OCI-LY7 (cell line): Measurements from ENCODE around the gene LCP1. TPM values are rescaled to one million over a fixed set of nuclear protein-coding genes. Genes with fewer than 3 reads are reported as not detected.

ENCODE experiments used
- BruUV-seq: library from RNA; stranded (reverse); fragments of 400-500 nt; replicated peaks from 2 replicates; lab custom pipeline; 2021; lab: Mats Ljungman, UMichigan
- CTCF ChIA-PET: fragments of 300-600 bp; sonication (Branson Sonifier 250); formaldehyde crosslinking; loops from one replicate; lab custom pipeline; 2022; ENCODE audit warnings: antibody characterized with exemption; ENCODE audit not compliant: unreplicated experiment; lab: Charles Lee
- POLR2A ChIA-PET: fragments of 300-600 bp; sonication (Branson Sonifier 250); formaldehyde crosslinking; loops from one replicate; lab custom pipeline; 2022; ENCODE audit warnings: antibody characterized with exemption; lab: Charles Lee
- DNase-seq: peaks from one replicate; pipeline ENCODE4 v3.0.0-alpha.2; 2015; ENCODE audit warnings: low spot score
- H2AFZ ChIP-seq: fragments of 200-600 bp; sonication (generic), shearing (Covaris generic); 2 replicates; pipeline ENCODE4 v1.6.1; 2014; ENCODE audit warnings: mild to moderate bottlenecking, antibody characterized with exemption, low read length, moderate library complexity
- H3K27ac ChIP-seq: fragments of 200-600 bp; sonication (generic); 2 replicates; pipeline ENCODE4 v1.5.1; 2014; ENCODE audit warnings: mixed run types, low read depth, mild to moderate bottlenecking, moderate library complexity, low read length, inconsistent platforms; ENCODE audit not compliant: poor library complexity, severe bottlenecking
- H3K36me3 ChIP-seq: fragments of 200-600 bp; sonication (generic); 2 replicates; pipeline ENCODE4 v1.6.1; 2014; ENCODE audit warnings: mild to moderate bottlenecking, antibody characterized with exemption, low read length, moderate library complexity, mixed read lengths; ENCODE audit not compliant: insufficient read depth
- H3K4me1 ChIP-seq: fragments of 200-600 bp; sonication (generic); 2 replicates; pipeline ENCODE4 v1.5.1; 2014; ENCODE audit warnings: mild to moderate bottlenecking, low read length; ENCODE audit not compliant: insufficient read depth, poor library complexity, severe bottlenecking
- H3K4me2 ChIP-seq: fragments of 200-600 bp; sonication (generic); 2 replicates; pipeline ENCODE4 v1.6.1; 2014; ENCODE audit warnings: mild to moderate bottlenecking, low read length
- H3K4me3 ChIP-seq: fragments of 200-600 bp; sonication (generic); 2 replicates; pipeline ENCODE4 v1.5.1; 2014; ENCODE audit warnings: mild to moderate bottlenecking, low read depth, low read length; ENCODE audit not compliant: poor library complexity, severe bottlenecking
- H3K79me2 ChIP-seq: fragments of 200-600 bp; sonication (generic); 2 replicates; pipeline ENCODE4 v1.6.1; 2016; ENCODE audit warnings: low read depth, mild to moderate bottlenecking, low read length, moderate library complexity, mixed read lengths; ENCODE audit not compliant: insufficient read depth
- H3K9me2 ChIP-seq: fragments of 200-600 bp; sonication (generic); 2 replicates; pipeline ENCODE4 v1.6.1; 2016; ENCODE audit warnings: mild to moderate bottlenecking, low read length, mixed read lengths; ENCODE audit not compliant: insufficient read depth
- H3K9me3 ChIP-seq: fragments of 200-600 bp; sonication (generic); 2 replicates; pipeline ENCODE4 v1.6.1; 2014; ENCODE audit warnings: mild to moderate bottlenecking, mixed run types, low read length, mixed read lengths
- H4K20me1 ChIP-seq: fragments of 200-600 bp; sonication (generic); 2 replicates; pipeline ENCODE4 v1.6.1; 2014; ENCODE audit warnings: mild to moderate bottlenecking, antibody characterized with exemption, low read length, moderate library complexity, mixed read lengths; ENCODE audit not compliant: insufficient read depth
- CTCF ChIP-seq: fragments of 200-600 bp; sonication (generic); conservative IDR thresholded peaks from 2 replicates; pipeline ENCODE4 v1.5.1; 2014; ENCODE audit warnings: mild to moderate bottlenecking, antibody characterized with exemption, low read length, moderate library complexity, mixed read lengths
- EZH2phosphoT487 ChIP-seq: fragments of 200-600 bp; sonication (generic); IDR thresholded peaks from 2 replicates; pipeline ENCODE4 v1.6.1; 2018; ENCODE audit warnings: low read depth, borderline replicate concordance, mild to moderate bottlenecking, mixed run types, antibody characterized with exemption, low read length, moderate library complexity, mixed read lengths
- intact Hi-C: fragments of 100-400 bp; cut with micrococcal nuclease; formaldehyde crosslinking; loops from one replicate; pipeline ENCODE4 v1.10.0; 2022; ENCODE audit not compliant: unreplicated experiment
- total RNA-seq, 2 experiments: library from RNA; depleted of rRNA in 1 of 2; stranded (reverse); fragments of >200 nt in 1 of 2; shearing (Covaris generic) in 1 of 2; gene quantifications; 2 replicates each; pipeline ENCODE4 v1.2.3, GENCODE V29; 2014 to 2022

LCP1 gene
- total RNA-seq, 2 experiments from 2014 or later, result 292 to 565 TPM

- Histone ChIP-seq H4K20me1 (peaks cover 83% of the 10 kb centered on the region), H3K36me3 (peaks cover 85% of the 10 kb centered on the region), H3K79me2 (peaks cover 100% of the 10 kb centered on the region), H3K9me3 (peaks cover 13% of the 10 kb centered on the region; the same call in 1 of the 2 replicates), H3K4me3 (peak overlapping the region; percentile 38), H3K9me2 (no peaks in the 10 kb centered on the region), H3K4me2 (peak overlapping the region; percentile 89), H3K27ac (peak overlapping the region; percentile 23), H2AFZ (no peak overlapping the region), H3K4me1 (peaks cover 90% of the 10 kb centered on the region)
- intact Hi-C loops, result no loop called here
- no peak for DNase-seq
- POLR2A ChIA-PET, result interaction anchor here (1.0 to 4.5 kb wide), 4 partner anchors 8 to 15 kb away, joined by 4 to 30 read pairs (median 12); no protein-coding TSS in a partner anchor
- no peak for TF ChIP-seq EZH2phosphoT487
- no peak for TF ChIP-seq CTCF
- no TSS peak for BruUV-seq
- CTCF ChIA-PET, result no interaction called here
These were observed 13.6 kb downstream of the LCP1 start for GRCh38 chr13:46168341-46168740.

- TF ChIP-seq CTCF, result no peak
- no peak for TF ChIP-seq EZH2phosphoT487
- H3K4me3 ChIP-seq, result peak overlapping the region; percentile 38
- BruUV-seq, result no TSS peak
These were observed 14.9 kb downstream of the LCP1 start for GRCh38 chr13:46166947-46167610.

More at GRCh38 chr13:46166947-46167610, 14.9 kb downstream of the LCP1 start:
- peaks cover 77% of the 10 kb centered on the region for H3K4me1 ChIP-seq
- peak overlapping the region; percentile 89 for H3K4me2 ChIP-seq
- intact Hi-C loops, result loop anchor here (2.0 kb wide), 1 partner anchor 14 kb away; no protein-coding TSS in a partner anchor
- no peak overlapping the region for H2AFZ ChIP-seq
- H3K27ac ChIP-seq, result peak overlapping the region; percentile 56
- peaks cover 91% of the 10 kb centered on the region for H3K79me2 ChIP-seq
- peaks cover 83% of the 10 kb centered on the region for H3K36me3 ChIP-seq
- ChIA-PET CTCF (interaction anchor here (1.2 kb wide), 1 partner anchor 12 kb away, joined by 3 read pairs; no protein-coding TSS in a partner anchor), POLR2A (interaction anchor here (0.6 to 4.5 kb wide), 6 partner anchors 9 to 229 kb away, joined by 3 to 30 read pairs (median 4); no protein-coding TSS in a partner anchor)
- no peak for DNase-seq
- no peaks in the 10 kb centered on the region for H3K9me2 ChIP-seq
- peaks cover 70% of the 10 kb centered on the region for H4K20me1 ChIP-seq
- peaks cover 13% of the 10 kb centered on the region; the same call in 1 of the 2 replicates for H3K9me3 ChIP-seq
